CD4-positive, alpha-beta T cell (primary cell): ENCODE results near the gene PFKFB3. TPM values are rescaled to one million over a fixed set of nuclear protein-coding genes. Genes with fewer than 3 reads are reported as not detected.

Source experiments
- ATAC-seq: fragments of 200-7000 bp; cut with Tn5 transposase; one replicate; pipeline ENCODE4 v1.10.0; 2022; ENCODE audit warnings: mild to moderate bottlenecking; ENCODE audit not compliant: poor library complexity
- CTCF ChIA-PET: fragments of 350-600 bp; sonication (Branson Sonifier 250); formaldehyde crosslinking; loops from one replicate; lab custom pipeline; 2021; ENCODE audit warnings: antibody characterized with exemption, inconsistent platforms; lab: Charles Lee
- POLR2A ChIA-PET: fragments of 350-600 bp; sonication (Branson Sonifier 250); formaldehyde crosslinking; loops from one replicate; lab custom pipeline; 2021; ENCODE audit warnings: antibody characterized with exemption, inconsistent platforms; lab: Charles Lee
- DNase-seq, 14 experiments: peaks; one replicate each; pipeline ENCODE4 v3.0.0-alpha.2; 2013 to 2020; ENCODE audit warnings: mixed read lengths in 2 of 14
- H3K27ac ChIP-seq, 2 donors: one replicate each; pipeline versions ENCODE4 v1.5.1 to v1.7.0; 2013; ENCODE audit warnings: low read length in 2 of 2, low read depth in 1 of 2, mild to moderate bottlenecking in 1 of 2
- H3K27me3 ChIP-seq, 2 experiments: 1 replicate in 1 of 2; 2 replicates in 1 of 2; pipeline versions ENCODE4 v1.6.1 to v1.7.0; 2013; ENCODE audit warnings: low read length in 2 of 2, control low read depth in 1 of 2, mild to moderate bottlenecking in 1 of 2, moderate library complexity in 1 of 2; ENCODE audit not compliant: insufficient read depth in 2 of 2, control insufficient read depth in 1 of 2
- H3K36me3 ChIP-seq: one replicate; pipeline ENCODE4 v1.6.1; 2013; ENCODE audit warnings: low read length, control low read depth; ENCODE audit not compliant: insufficient read depth
- H3K4me1 ChIP-seq: one replicate; pipeline ENCODE4 v1.6.1; 2013; ENCODE audit warnings: low read length, control low read depth; ENCODE audit not compliant: insufficient read depth
- H3K4me3 ChIP-seq: one replicate; pipeline ENCODE4 v1.5.1; 2013; ENCODE audit warnings: mild to moderate bottlenecking, low read length, moderate library complexity
- H3K9me3 ChIP-seq, 2 experiments: 1 replicate in 1 of 2; 2 replicates in 1 of 2; pipeline versions ENCODE4 v1.6.1 to v1.7.0; 2013; ENCODE audit warnings: low read length in 2 of 2, mild to moderate bottlenecking in 2 of 2, control low read depth in 1 of 2, moderate library complexity in 1 of 2; ENCODE audit not compliant: control insufficient read depth in 1 of 2, insufficient read depth in 1 of 2
- H3K27ac Mint-ChIP-seq: one replicate; pipeline ENCODE4 v1.8.0; 2020; ENCODE audit warnings: mixed read lengths
- H3K27me3 Mint-ChIP-seq: one replicate; pipeline ENCODE4 v1.8.0; 2021; ENCODE audit warnings: mixed read lengths
- H3K36me3 Mint-ChIP-seq: one replicate; pipeline ENCODE4 v1.8.0; 2021; ENCODE audit warnings: low read depth, mixed read lengths
- H3K4me1 Mint-ChIP-seq: one replicate; pipeline ENCODE4 v1.8.0; 2021; ENCODE audit warnings: low read depth, mixed read lengths
- H3K4me3 Mint-ChIP-seq: one replicate; pipeline ENCODE4 v1.8.0; 2020; ENCODE audit warnings: mild to moderate bottlenecking, mixed read lengths
- H3K9me3 Mint-ChIP-seq: one replicate; pipeline ENCODE4 v1.8.0; 2020; ENCODE audit warnings: mixed read lengths
- CTCF ChIP-seq: fragments of 200-600 bp; IDR thresholded peaks from one replicate; pipeline ENCODE4 v1.8.0; 2022; ENCODE audit warnings: antibody characterized with exemption, mild to moderate bottlenecking
- intact Hi-C, 2 experiments: fragments of 100-400 bp; cut with DNase I in 1 of 2; cut with micrococcal nuclease in 1 of 2; formaldehyde crosslinking; loops; one replicate each; pipeline versions ENCODE4 v1.15.1 to v1.9.0; 2023 to 2025; cut with DNase I, micrococcal nuclease
- total RNA-seq, 174 experiments: library from RNA in 2 of 174; stranded (reverse) in 2 of 174; gene quantifications; one replicate each; pipeline ENCODE4 v1.2.3 and lab custom pipeline; 2021 to 2026

The PFKFB3 gene
- total RNA-seq, 2 experiments from 2014 or later = 142 to 145 TPM

GRCh38 chr10:6200440-6200733, 2.3 kb upstream of the PFKFB3 start:
- H3K27ac ChIP-seq = no peak overlapping the region
- H3K27me3 ChIP-seq = no peaks in the 10 kb centered on the region
- peak overlapping the region; percentile 90 for H3K27ac Mint-ChIP-seq
- no peak for ATAC-seq
- no peaks in the 10 kb centered on the region for H3K36me3 ChIP-seq
- intact Hi-C loops = loop anchor here (2.0 to 10.0 kb wide), 4 partner anchors 36 to 467 kb away; no protein-coding TSS in a partner anchor
- no peaks in the 10 kb centered on the region for H3K9me3 Mint-ChIP-seq
- TF ChIP-seq CTCF = no peak
- ChIA-PET CTCF (interaction anchor here (1.0 to 5.5 kb wide), 6 partner anchors 27 to 207 kb away, joined by 3 to 93 read pairs (median 6); no protein-coding TSS in a partner anchor), POLR2A (interaction anchor here (0.6 to 6.8 kb wide), 10 partner anchors 24 to 209 kb away, joined by 3 to 86 read pairs (median 6); partner anchors contain the start of gene RBM17)
- H3K9me3 ChIP-seq = no peaks in the 10 kb centered on the region
- H3K4me3 Mint-ChIP-seq = peak overlapping the region; percentile 91
- H3K36me3 Mint-ChIP-seq = peaks cover 13% of the 10 kb centered on the region
- H3K4me1 Mint-ChIP-seq = peaks cover 49% of the 10 kb centered on the region
- DNase-seq = peak in 1 of 14 experiments; percentile 39
- H3K4me1 ChIP-seq = peaks cover 42% of the 10 kb centered on the region
- H3K27me3 Mint-ChIP-seq = no peaks in the 10 kb centered on the region
- peak overlapping the region; percentile 62 for H3K4me3 ChIP-seq

- H3K4me3 Mint-ChIP-seq = peak overlapping the region; percentile 91
- H3K36me3 Mint-ChIP-seq = peaks cover 13% of the 10 kb centered on the region
- CTCF ChIA-PET = interaction anchor here (0.9 to 5.5 kb wide), 8 partner anchors 28 to 206 kb away, joined by 3 to 93 read pairs (median 6); no protein-coding TSS in a partner anchor
- no peaks in the 10 kb centered on the region for H3K9me3 Mint-ChIP-seq
- Histone ChIP-seq H3K36me3 (no peaks in the 10 kb centered on the region), H3K27me3 (no peaks in the 10 kb centered on the region), H3K9me3 (no peaks in the 10 kb centered on the region), H3K4me1 (peaks cover 39% of the 10 kb centered on the region), H3K4me3 (peak overlapping the region; percentile 62), H3K27ac (peak overlapping the region in 1 of 2 donors; percentile 35)
- H3K27me3 Mint-ChIP-seq = no peaks in the 10 kb centered on the region
- peak; percentile 6 for ATAC-seq
- TF ChIP-seq CTCF = no peak
- DNase-seq = peak in 12 of 14 experiments; percentile 19 to 64 (median 39)
- peaks cover 44% of the 10 kb centered on the region for H3K4me1 Mint-ChIP-seq
- POLR2A ChIA-PET = interaction anchor here (0.6 to 6.8 kb wide), 16 partner anchors 11 to 406 kb away, joined by 3 to 86 read pairs (median 6); partner anchors contain the start of gene RBM17
- H3K27ac Mint-ChIP-seq = peak overlapping the region; percentile 90
- intact Hi-C loops = loop anchor here (1.0 to 10.0 kb wide), 8 partner anchors 28 to 466 kb away; no protein-coding TSS in a partner anchor
Observed at GRCh38 chr10:6200734-6201515, 1.8 kb upstream of the PFKFB3 start.

GRCh38 chr10:6201516-6201975, 1.2 kb upstream of the PFKFB3 start:
- peaks cover 13% of the 10 kb centered on the region for H3K36me3 Mint-ChIP-seq
- no peaks in the 10 kb centered on the region for H3K9me3 Mint-ChIP-seq
- peaks cover 39% of the 10 kb centered on the region for H3K4me1 ChIP-seq
- peak; percentile 20 for TF ChIP-seq CTCF
- H3K27ac Mint-ChIP-seq = peak overlapping the region; percentile 90
- H3K36me3 ChIP-seq = no peaks in the 10 kb centered on the region
- DNase-seq (peak; percentile 65 to 93 (median 84)), ATAC-seq (peak; percentile 81)
- POLR2A ChIA-PET = interaction anchor here (1.0 to 6.8 kb wide), 17 partner anchors 12 to 406 kb away, joined by 3 to 86 read pairs (median 8); no protein-coding TSS in a partner anchor
- peak overlapping the region in 1 of 2 donors; percentile 26 for H3K27ac ChIP-seq
- H3K27me3 Mint-ChIP-seq = no peaks in the 10 kb centered on the region
- intact Hi-C loops = loop anchor here (1.0 to 10.0 kb wide), 8 partner anchors 28 to 466 kb away; no protein-coding TSS in a partner anchor
- no peaks in the 10 kb centered on the region for H3K9me3 ChIP-seq
- H3K4me3 ChIP-seq = peak overlapping the region; percentile 67
- peaks cover 39% of the 10 kb centered on the region for H3K4me1 Mint-ChIP-seq
- H3K27me3 ChIP-seq = no peaks in the 10 kb centered on the region
- H3K4me3 Mint-ChIP-seq = peak overlapping the region; percentile 97
- CTCF ChIA-PET = interaction anchor here (0.9 to 5.5 kb wide), 17 partner anchors 17 to 208 kb away, joined by 3 to 93 read pairs (median 5); no protein-coding TSS in a partner anchor
